ENCODE results near the gene PTPRZ1. TPM values are rescaled to one million over a fixed set of nuclear protein-coding genes. Genes with fewer than 3 reads are reported as not detected.

PTPRZ1 gene
- total and polyA plus RNA-seq, 12 donors = 0.09 to 0.87 (median 0.36) TPM

DNA sequence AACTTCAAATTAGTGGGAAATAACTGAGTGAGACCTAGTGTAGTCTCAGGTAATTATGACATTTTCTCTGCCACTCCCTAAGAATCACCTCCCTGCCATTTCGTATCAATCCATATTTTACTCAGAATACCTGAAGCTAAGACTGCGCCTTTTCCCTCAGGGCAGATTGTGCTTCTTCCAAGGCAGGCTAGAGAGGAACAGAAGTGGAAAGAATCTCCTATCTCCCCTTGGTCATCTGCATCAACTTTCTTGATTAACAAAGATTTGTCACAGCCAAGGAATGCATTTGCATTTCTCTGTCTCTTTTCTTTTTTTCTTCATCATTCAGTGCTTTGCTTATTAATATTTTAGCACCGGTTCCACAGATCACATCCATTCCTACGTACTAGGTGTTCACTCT, 119.1 kb downstream of the PTPRZ1 start:
- Histone ChIP-seq H3K27me3 (peaks cover 0 to 5% (median 0%) of the 10 kb centered on the region in 7 donors), H3K36me3 (no peaks in the 10 kb centered on the region), H3K4me1 (no peaks in the 10 kb centered on the region), H3K27ac (no peak overlapping the region), H3K9me3 (no peaks in the 10 kb centered on the region), H3K4me3 (no peak overlapping the region)
- WGBS, 2 donors = 84 to 88% methylated on average over 4 of the region's 4 CpGs
- ATAC-seq = no peak
- intact Hi-C loops (cut with DNase I) = loop anchor here in 3 of 10 donors (5.0 to 10.0 kb wide), 3 partner anchors 237 to 627 kb away; no protein-coding TSS in a partner anchor
- DNase-seq = no peak
- TF ChIP-seq, protein P1, sequence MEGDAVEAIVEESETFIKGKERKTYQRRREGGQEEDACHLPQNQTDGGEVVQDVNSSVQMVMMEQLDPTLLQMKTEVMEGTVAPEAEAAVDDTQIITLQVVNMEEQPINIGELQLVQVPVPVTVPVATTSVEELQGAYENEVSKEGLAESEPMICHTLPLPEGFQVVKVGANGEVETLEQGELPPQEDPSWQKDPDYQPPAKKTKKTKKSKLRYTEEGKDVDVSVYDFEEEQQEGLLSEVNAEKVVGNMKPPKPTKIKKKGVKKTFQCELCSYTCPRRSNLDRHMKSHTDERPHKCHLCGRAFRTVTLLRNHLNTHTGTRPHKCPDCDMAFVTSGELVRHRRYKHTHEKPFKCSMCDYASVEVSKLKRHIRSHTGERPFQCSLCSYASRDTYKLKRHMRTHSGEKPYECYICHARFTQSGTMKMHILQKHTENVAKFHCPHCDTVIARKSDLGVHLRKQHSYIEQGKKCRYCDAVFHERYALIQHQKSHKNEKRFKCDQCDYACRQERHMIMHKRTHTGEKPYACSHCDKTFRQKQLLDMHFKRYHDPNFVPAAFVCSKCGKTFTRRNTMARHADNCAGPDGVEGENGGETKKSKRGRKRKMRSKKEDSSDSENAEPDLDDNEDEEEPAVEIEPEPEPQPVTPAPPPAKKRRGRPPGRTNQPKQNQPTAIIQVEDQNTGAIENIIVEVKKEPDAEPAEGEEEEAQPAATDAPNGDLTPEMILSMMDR (IDR thresholded peaks at IDR 0.05) = no peak

DNA sequence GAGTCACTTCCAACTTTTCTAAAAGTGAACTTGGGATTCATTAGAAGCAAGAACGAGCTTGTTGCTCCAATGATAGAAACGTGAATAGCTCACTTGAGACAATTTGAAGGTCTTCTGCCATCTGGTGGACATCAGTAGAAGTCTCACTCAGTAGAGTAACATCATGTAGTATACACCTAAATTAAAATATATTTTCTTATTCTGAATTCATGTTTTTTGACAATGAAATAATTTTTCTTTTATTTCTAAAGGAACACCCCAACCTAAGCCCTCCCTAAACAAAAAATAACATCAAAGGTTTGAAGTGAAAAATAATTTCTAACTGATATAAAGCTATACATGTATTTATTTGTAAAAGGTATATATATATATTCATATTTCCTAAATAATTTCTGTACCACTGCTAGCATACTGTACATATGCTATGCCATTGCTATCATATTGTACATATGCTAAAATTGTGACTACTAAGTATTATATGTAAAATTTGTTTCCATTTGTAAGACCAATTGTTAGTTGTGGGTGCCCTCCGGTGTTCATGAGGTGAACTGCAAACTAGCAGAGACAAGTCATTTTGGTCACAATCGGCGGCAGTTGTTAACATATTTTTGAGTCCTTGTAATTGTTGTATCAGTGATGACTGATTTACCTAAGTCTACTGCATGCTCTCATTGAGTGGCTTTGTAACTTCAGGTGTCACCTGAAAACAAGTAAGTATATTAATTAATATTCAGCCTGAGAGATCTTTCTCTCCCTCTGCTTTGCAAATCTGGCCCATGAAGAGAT, 121.9 kb downstream of the PTPRZ1 start:
- Histone ChIP-seq H3K27ac (no peak overlapping the region), H3K36me3 (no peaks in the 10 kb centered on the region), H3K9me3 (no peaks in the 10 kb centered on the region), H3K27me3 (peaks cover 0 to 5% (median 0%) of the 10 kb centered on the region in 7 donors), H3K4me1 (no peaks in the 10 kb centered on the region), H3K4me3 (no peak overlapping the region)
- DNase-seq = peak; percentile 16 to 19
- intact Hi-C loops (cut with DNase I) = loop anchor here in 5 of 10 donors (2.0 to 10.0 kb wide), 5 partner anchors 240 to 630 kb away; no protein-coding TSS in a partner anchor
- ATAC-seq = peak in 5 of 8 donors; percentile 60 to 73 (median 69)
- TF ChIP-seq, protein P1 (IDR thresholded peaks at IDR 0.05) = peak; percentile 12 to 66 (median 47)
- WGBS, 2 donors = 9 to 11% methylated on average over 5 of the region's 5 CpGs

DNA sequence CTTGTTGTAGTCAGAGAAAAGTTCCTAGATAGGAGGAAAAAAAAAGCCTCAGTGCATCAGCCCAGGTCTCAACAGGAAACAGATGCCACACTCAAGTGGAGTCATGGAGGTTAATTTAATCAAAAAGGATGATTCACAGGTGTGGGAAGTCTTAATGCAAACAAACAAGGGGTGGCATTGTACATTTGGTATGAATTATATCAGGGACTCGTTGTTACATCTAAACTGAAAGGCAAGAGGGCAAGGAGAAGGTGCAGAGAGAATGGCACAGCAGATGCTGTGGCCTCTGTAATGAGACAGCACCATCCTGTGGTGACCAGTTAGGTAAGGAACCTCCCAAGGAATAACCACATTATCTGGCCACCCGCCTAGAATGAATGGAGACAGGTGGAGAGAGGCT, 133.7 kb downstream of the PTPRZ1 start:
- DNase-seq = no peak
- TF ChIP-seq, protein P1 (IDR thresholded peaks at IDR 0.05) = no peak
- intact Hi-C loops (cut with DNase I) = no loop called here
- Histone ChIP-seq H3K9me3 (no peaks in the 10 kb centered on the region), H3K36me3 (no peaks in the 10 kb centered on the region), H3K4me3 (no peak overlapping the region), H3K27ac (no peak overlapping the region), H3K4me1 (no peaks in the 10 kb centered on the region), H3K27me3 (no peaks in the 10 kb centered on the region)
- no peak for ATAC-seq
- 20 to 28% methylated on average over 2 of the region's 2 CpGs for WGBS, 2 donors

DNA sequence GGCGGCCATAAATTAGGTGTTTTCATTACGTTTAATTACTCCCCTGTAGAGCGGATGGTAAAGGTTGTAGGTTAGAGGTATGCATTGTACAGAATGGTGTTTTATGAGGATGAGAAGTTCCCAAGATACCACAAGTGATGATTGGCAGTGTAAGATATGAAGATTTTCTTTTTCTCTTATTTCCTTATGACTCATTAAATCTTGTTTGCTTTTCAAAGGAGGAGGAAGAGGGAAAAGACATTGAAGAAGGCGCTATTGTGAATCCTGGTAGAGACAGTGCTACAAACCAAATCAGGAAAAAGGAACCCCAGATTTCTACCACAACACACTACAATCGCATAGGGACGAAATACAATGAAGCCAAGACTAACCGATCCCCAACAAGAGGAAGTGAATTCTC, 137.2 kb downstream of the PTPRZ1 start:
- intact Hi-C loops (cut with DNase I) = no loop called here
- TF ChIP-seq, protein P1 (IDR thresholded peaks at IDR 0.05) = no peak
- no peaks in the 10 kb centered on the region for H3K36me3 ChIP-seq
- DNase-seq = no peak
- 94 to 96% methylated on average over 7 of the region's 7 CpGs for WGBS, 2 donors
- H3K27me3 ChIP-seq = no peaks in the 10 kb centered on the region
- H3K9me3 ChIP-seq = no peaks in the 10 kb centered on the region
- H3K4me3 ChIP-seq = no peak overlapping the region
- H3K27ac ChIP-seq = no peak overlapping the region
- H3K4me1 ChIP-seq = no peaks in the 10 kb centered on the region
- no peak for ATAC-seq

Data from heart right ventricle (tissue), 16 donors.